ENCODE measurements around the gene ZFP91. TPM values are rescaled to one million over a fixed set of nuclear protein-coding genes. Genes with fewer than 3 reads are reported as not detected.

The ZFP91 gene
- total and polyA plus RNA-seq, 3 donors from 2014 or later, result 99.0 to 215 (median 126) TPM

DNA sequence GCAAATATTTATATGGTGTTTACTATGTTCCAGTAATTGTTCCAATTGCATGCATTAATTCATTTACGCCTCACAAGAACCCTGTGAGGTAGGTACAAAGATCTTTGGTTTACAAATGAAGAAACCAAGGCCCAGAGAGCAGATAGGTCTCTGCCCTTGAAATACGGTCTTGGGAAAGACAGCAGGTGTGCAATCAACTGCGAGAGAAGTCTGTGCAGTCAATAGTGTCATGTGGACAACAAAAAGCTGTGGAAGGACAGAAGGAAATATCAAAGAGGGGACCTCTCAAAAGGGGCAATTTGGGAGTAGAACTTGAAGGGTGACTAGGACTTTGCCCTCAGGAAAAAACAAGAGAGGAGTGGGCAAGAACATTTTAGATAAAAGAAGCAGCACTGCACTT, 52.5 kb downstream of the ZFP91 start:
- Histone ChIP-seq H3K36me3 (ENCODE audit: low read depth, missing control alignments) (no peaks in the 10 kb centered on the region), H3K27me3 (no peaks in the 10 kb centered on the region), H3K9me3 (no peaks in the 10 kb centered on the region), H3K4me3 (no peak overlapping the region), H3K4me1 (peaks cover 5% of the 10 kb centered on the region), H3K27ac (no peak overlapping the region)
- TF ChIP-seq CTCF (IDR thresholded peaks at IDR 0.05), result no peak
- TF ChIP-seq POLR2A (IDR thresholded peaks at IDR 0.05), result no peak
- intact Hi-C loops (cut with DNase I; ENCODE audit: low total_unique reads), result no loop called here
- no peak for DNase-seq
- 75 to 86% methylated on average over 3 of the region's 3 CpGs for WGBS, 2 donors

GRCh38 chr11:58632510-58632909, 53.6 kb downstream of the ZFP91 start:
- 53 to 79% methylated on average over 1 of the region's 1 CpG for WGBS, 2 donors
- Histone ChIP-seq H3K4me1 (peaks cover 5% of the 10 kb centered on the region), H3K9me3 (no peaks in the 10 kb centered on the region), H3K36me3 (ENCODE audit: low read depth, missing control alignments) (no peaks in the 10 kb centered on the region), H3K4me3 (no peak overlapping the region), H3K27me3 (no peaks in the 10 kb centered on the region), H3K27ac (no peak overlapping the region)
- DNase-seq, result no peak
- TF ChIP-seq POLR2A (IDR thresholded peaks at IDR 0.05) (no peak), CTCF (IDR thresholded peaks at IDR 0.05) (no peak)
- intact Hi-C loops (cut with DNase I; ENCODE audit: low total_unique reads), result no loop called here

- DNase-seq, result no peak
- Histone ChIP-seq H3K27me3 (no peaks in the 10 kb centered on the region), H3K27ac (no peak overlapping the region), H3K36me3 (ENCODE audit: low read depth, missing control alignments) (no peaks in the 10 kb centered on the region), H3K4me3 (no peak overlapping the region), H3K4me1 (peaks cover 29% of the 10 kb centered on the region), H3K9me3 (no peaks in the 10 kb centered on the region)
- 48 to 60% methylated on average over 3 of the region's 3 CpGs for WGBS, 2 donors
- no peak for TF ChIP-seq POLR2A (IDR thresholded peaks at IDR 0.05)
- no peak for TF ChIP-seq CTCF (IDR thresholded peaks at IDR 0.05)
- intact Hi-C loops (cut with DNase I; ENCODE audit: low total_unique reads), result no loop called here
Observed at GRCh38 chr11:58636587-58636986, 57.7 kb downstream of the ZFP91 start.

DNA sequence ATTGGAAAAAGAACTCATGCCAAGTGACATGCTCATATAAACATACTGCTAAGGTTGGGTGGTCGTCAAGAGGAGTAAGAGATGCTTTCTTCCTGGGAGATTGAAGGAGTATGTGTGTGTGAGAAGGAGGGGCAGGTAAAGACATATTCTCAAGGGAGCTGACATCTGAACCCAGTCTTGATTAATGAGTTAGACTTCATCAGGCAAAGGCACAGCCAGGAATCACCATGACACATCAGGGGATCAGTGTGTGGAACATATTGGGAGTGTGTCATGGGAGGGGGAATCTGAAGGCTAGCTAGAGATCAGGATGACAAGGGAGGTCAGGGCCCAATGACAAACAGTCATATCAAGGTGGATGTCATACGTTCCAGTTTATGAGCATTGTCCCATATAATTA, 58.5 kb downstream of the ZFP91 start:
- TF ChIP-seq POLR2A (IDR thresholded peaks at IDR 0.05), result no peak
- no peak for TF ChIP-seq CTCF (IDR thresholded peaks at IDR 0.05)
- no peaks in the 10 kb centered on the region for H3K27me3 ChIP-seq
- H3K4me1 ChIP-seq, result peaks cover 30% of the 10 kb centered on the region
- 76 to 78% methylated on average over 2 of the region's 2 CpGs for WGBS, 2 donors
- H3K9me3 ChIP-seq, result no peaks in the 10 kb centered on the region
- intact Hi-C loops (cut with DNase I; ENCODE audit: low total_unique reads), result no loop called here
- no peaks in the 10 kb centered on the region for H3K36me3 ChIP-seq (ENCODE audit: low read depth, missing control alignments)
- no peak for DNase-seq
- H3K27ac ChIP-seq, result no peak overlapping the region
- no peak overlapping the region for H3K4me3 ChIP-seq

DNA sequence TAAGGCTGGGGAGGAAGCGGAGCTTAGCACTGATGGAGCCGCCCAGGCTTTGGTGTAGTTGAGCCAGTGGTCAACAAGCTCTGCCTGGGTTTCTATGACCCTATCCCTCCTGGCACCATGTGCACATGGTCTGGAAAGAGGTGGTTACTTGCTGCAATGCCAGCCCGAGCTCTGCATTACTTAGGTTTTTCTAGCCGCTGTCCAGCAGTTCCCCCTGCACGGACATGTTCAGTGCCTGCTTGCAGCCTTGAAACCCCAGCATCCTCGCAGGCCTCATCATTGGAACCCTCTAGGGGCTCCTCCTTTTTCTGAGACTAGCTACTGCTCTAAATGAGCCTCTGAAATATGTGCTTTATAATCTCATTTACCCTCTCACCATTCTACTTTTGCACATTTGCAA, 60.2 kb downstream of the ZFP91 start:
- no peak for DNase-seq
- no peak overlapping the region for H3K4me3 ChIP-seq
- no peak overlapping the region for H3K27ac ChIP-seq
- intact Hi-C loops (cut with DNase I; ENCODE audit: low total_unique reads), result no loop called here
- TF ChIP-seq POLR2A (IDR thresholded peaks at IDR 0.05) (no peak), CTCF (IDR thresholded peaks at IDR 0.05) (no peak)
- H3K9me3 ChIP-seq, result no peaks in the 10 kb centered on the region
- no peaks in the 10 kb centered on the region for H3K27me3 ChIP-seq
- no peaks in the 10 kb centered on the region for H3K36me3 ChIP-seq (ENCODE audit: low read depth, missing control alignments)
- H3K4me1 ChIP-seq, result peaks cover 26% of the 10 kb centered on the region
- 63 to 83% methylated on average over 5 to 6 of the region's 6 CpGs for WGBS, 2 donors
